ENCODE data around the gene TMEM232.

Gene TMEM232

DNA sequence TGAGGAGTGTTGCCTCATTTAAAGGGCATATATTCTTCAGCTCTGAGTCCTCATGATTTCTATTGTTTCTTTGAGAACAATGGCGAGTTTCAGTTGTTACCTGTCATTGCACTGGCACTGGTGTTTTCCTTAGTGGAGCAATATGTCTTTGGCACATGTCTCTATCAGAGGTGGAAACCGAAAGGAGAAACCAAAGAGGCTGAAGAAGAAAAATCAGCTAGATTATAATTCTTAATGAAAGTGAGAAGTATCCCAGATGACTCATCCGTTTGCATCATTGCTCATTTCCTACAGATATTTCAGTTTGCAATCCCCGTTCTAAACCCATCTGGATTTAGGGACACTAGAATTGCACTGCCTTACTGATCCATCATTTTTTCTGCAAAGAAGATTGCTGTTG lies 324.6 kb downstream of the TMEM232 start:
- DNase-seq (ENCODE audit: low read depth), result no peak

DNA sequence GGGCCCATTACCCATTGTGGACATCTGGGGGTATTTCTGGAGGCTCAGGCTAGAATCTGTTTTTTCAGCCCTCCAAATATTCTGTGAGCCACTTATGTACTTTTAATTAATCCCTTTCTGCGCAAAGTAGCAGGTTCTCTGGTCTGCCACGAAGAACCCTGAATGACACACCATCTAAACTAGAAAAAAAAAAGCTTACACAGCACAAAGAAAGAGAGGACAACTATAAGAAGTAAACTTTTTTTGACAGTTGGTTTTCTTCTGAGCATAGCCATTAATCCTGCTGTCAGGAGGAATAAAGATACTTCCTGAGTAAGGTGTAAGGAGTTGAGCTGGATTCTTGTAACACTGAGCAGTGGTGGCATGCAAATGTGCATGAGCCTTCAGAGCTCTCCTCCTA lies 327.5 kb downstream of the TMEM232 start:
- DNase-seq (ENCODE audit: low read depth), result no peak

- DNase-seq (ENCODE audit: low read depth), result no peak
These were observed 329.2 kb downstream of the TMEM232 start for GRCh38 chr5:110397281-110397680.

GRCh38 chr5:110386782-110387181 lies 339.7 kb downstream of the TMEM232 start:
- no peak for DNase-seq (ENCODE audit: low read depth)

DNA sequence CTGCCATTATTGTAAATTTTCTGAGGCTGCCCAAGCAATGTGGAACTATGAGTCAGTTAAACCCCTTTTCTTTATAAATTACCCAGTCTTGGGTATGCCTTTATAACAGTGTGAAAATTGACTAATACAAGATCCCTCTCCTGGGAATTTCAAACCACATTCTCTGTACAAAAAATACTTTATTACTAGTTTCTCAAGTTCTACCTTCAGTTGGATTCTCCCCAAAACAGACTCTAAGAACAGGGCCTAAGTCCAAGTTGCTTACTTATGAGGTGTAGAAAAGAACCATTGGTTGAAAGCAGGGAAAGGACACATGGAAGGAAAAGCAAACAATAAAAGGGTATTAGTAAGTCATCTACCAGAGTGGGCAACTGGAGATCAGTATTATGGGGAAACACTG lies 343.2 kb downstream of the TMEM232 start:
- no peak for DNase-seq (ENCODE audit: low read depth)

GRCh38 chr5:110377943-110378342 lies 348.5 kb downstream of the TMEM232 start:
- DNase-seq (ENCODE audit: low read depth), result no peak

DNA sequence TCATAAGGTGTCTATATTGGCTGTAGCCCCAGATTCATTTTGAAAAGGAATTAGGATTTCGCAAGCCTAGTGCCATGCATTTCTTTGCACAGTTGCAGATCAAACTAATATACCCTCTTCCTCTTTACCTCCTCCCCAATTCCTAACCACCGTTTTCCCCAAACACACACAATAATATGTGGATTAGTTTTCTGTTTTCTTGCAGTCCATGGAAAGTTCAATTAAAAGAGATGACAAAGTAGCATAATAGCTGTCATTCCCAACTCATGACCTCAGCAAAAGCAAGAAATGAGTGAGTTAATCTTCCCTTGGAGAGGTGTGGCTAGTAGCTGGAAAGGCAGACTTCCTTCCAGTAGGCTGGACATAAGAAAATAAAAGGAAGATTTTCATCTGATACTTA lies 349.1 kb downstream of the TMEM232 start:
- DNase-seq (ENCODE audit: low read depth), result no peak

- no peak for DNase-seq (ENCODE audit: low read depth)
These were observed 350.1 kb downstream of the TMEM232 start for GRCh38 chr5:110376281-110376951.

DNA sequence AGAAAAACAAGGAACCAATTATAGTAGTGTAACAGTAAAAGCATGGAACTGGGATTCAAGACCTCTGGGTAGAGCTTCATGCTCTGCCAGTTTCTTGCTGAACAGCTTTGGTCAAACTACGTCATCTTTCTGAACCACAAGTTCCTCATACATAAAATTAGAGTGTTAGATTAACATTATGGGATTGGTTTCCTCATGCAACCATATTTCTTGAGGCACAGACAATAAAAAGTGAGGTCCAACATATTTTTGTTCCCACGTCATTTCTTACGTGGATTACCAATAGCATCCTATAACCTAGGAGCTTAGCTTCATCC lies 354.8 kb downstream of the TMEM232 start:
- no peak for DNase-seq (ENCODE audit: low read depth)

DNA sequence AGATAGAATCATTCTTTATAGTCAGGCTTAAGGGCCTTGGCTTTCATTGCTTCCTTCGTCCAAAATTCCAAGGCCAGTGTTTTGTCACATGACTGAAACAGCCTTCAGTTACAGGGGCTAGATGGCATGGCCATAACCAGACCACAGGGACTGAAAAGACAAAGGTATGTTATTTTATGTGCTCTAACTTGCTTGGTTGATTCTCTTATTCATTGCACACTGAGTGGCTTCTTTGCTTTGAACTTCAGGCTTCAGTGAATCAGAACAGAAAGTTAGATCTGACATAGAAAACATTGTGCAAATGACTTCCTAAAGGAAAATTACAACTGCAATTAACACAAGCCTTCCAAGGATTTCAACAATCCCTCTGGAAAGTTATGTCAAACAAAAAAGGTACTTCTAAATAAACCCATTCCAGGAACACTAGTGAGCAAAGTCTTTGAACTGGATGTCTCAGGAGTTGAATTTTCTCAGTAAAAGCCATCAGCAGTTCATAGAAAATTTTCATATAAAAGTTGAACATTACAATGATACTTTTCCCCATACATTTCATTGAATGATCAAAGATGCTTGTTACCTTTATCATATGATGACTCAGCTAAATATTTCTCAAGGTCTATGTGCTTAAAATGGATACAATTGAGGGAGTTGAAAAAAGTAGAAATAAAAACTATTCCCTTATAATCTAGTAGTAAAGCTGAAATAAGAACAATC lies 355.3 kb downstream of the TMEM232 start:
- DNase-seq (ENCODE audit: low read depth), result no peak
